PC-3 (cell line): ENCODE data around the gene PFAS. TPM values are rescaled to one million over a fixed set of nuclear protein-coding genes. Genes with fewer than 3 reads are reported as not detected.

Experiments used
- ATAC-seq: fragments of 200-7000 bp; cut with Tn5 transposase; 2 replicates; pipeline ENCODE4 v1.9.1; 2020; ENCODE audit warnings: mild to moderate bottlenecking, moderate library complexity
- BruUV-seq: library from RNA; stranded (reverse); fragments of 400-500 nt; replicated peaks from 2 replicates; lab custom pipeline; 2021; lab: Mats Ljungman, UMichigan
- CTCF ChIA-PET: fragments of 300-600 bp; sonication (Branson Sonifier 250); formaldehyde crosslinking; loops from one replicate; lab custom pipeline; 2022; ENCODE audit warnings: antibody characterized with exemption; lab: Charles Lee
- POLR2A ChIA-PET: fragments of 300-600 bp; sonication (Branson Sonifier 250); formaldehyde crosslinking; loops from one replicate; lab custom pipeline; 2022; ENCODE audit warnings: antibody characterized with exemption; ENCODE audit not compliant: unreplicated experiment; lab: Charles Lee
- DNase-seq: peaks from one replicate; pipeline ENCODE4 v3.0.0-alpha.2; 2015
- H2AFZ ChIP-seq: fragments of 300-600 bp; sonication (generic); 2 replicates; pipeline ENCODE4 v1.6.0; 2016; ENCODE audit warnings: antibody characterized with exemption, low read length
- H3F3A ChIP-seq: fragments of 300-600 bp; sonication (generic); one replicate; pipeline ENCODE4 v1.6.0; 2017; ENCODE audit warnings: antibody characterized with exemption, low read length, control low read depth, mild to moderate bottlenecking; ENCODE audit not compliant: unreplicated experiment
- H3K27ac ChIP-seq: fragments of 300-600 bp; sonication (generic); 2 replicates; pipeline ENCODE4 v1.5.1; 2016; ENCODE audit warnings: mild to moderate bottlenecking, low read length
- H3K27me3 ChIP-seq: fragments of 300-600 bp; sonication (generic); 2 replicates; pipeline ENCODE4 v1.6.1; 2016; ENCODE audit warnings: low read length, mixed read lengths
- H3K36me3 ChIP-seq: fragments of 300-600 bp; sonication (generic); 2 replicates; pipeline ENCODE4 v1.6.1; 2016; ENCODE audit warnings: low read depth, mixed run types, low read length, mixed read lengths
- H3K4me1 ChIP-seq: fragments of 300-600 bp; sonication (generic); 2 replicates; pipeline ENCODE4 v1.5.1; 2016; ENCODE audit warnings: low read length; ENCODE audit not compliant: insufficient read depth
- H3K4me2 ChIP-seq: fragments of 300-600 bp; sonication (generic); 2 replicates; pipeline ENCODE4 v1.6.0; 2016; ENCODE audit warnings: low read length
- H3K4me3 ChIP-seq: fragments of 300-600 bp; sonication (generic); 2 replicates; pipeline ENCODE4 v1.5.1; 2016; ENCODE audit warnings: mild to moderate bottlenecking, low read length, mixed read lengths
- H3K79me2 ChIP-seq: fragments of 300-600 bp; sonication (generic); 2 replicates; pipeline ENCODE4 v1.6.1; 2017; ENCODE audit warnings: low read length, mixed read lengths
- H3K9ac ChIP-seq: fragments of 300-600 bp; sonication (generic); 2 replicates; pipeline ENCODE4 v1.6.0; 2016; ENCODE audit warnings: mild to moderate bottlenecking, low read length
- H3K9me2 ChIP-seq: fragments of 300-600 bp; sonication (generic); replicated peaks from 2 replicates; pipeline ENCODE4 v1.6.1; 2016; ENCODE audit warnings: mixed run types, low read length, mixed read lengths
- H3K9me3 ChIP-seq: fragments of 300-600 bp; sonication (generic); 2 replicates; pipeline ENCODE4 v1.6.1; 2016; ENCODE audit warnings: low read length, mixed read lengths
- H4K20me1 ChIP-seq: fragments of 300-600 bp; sonication (generic); 2 replicates; pipeline ENCODE4 v1.6.1; 2016; ENCODE audit warnings: low read length, mixed read lengths
- EZH2 ChIP-seq: fragments of 300-600 bp; sonication (generic); IDR thresholded peaks from one replicate; pipeline ENCODE4 v1.6.1; 2017; ENCODE audit warnings: antibody characterized with exemption, mild to moderate bottlenecking, low read length; ENCODE audit not compliant: unreplicated experiment
- EZH2phosphoT487 ChIP-seq: fragments of 300-600 bp; sonication (generic); IDR thresholded peaks from 2 replicates; pipeline ENCODE4 v1.6.1; 2018; ENCODE audit warnings: mild to moderate bottlenecking, antibody characterized with exemption, low read length, borderline replicate concordance
- intact Hi-C: fragments of 100-400 bp; cut with micrococcal nuclease; formaldehyde crosslinking; loops from 2 replicates; pipeline ENCODE4 v1.9.0; 2023
- total RNA-seq: library from RNA; depleted of rRNA; stranded (reverse); fragments of >200 nt; gene quantifications from 2 replicates; pipeline ENCODE4 v1.2.3, GENCODE V29; 2014
- TF ChIP-seq, protein P1 (sequence below): fragments of 300-600 bp; sonication (generic); conservative IDR thresholded peaks from 2 replicates; pipeline ENCODE4 v1.5.1; 2017; ENCODE audit warnings: antibody characterized with exemption, low read depth, mild to moderate bottlenecking, low read length

The PFAS gene
- total RNA-seq, 1 experiment from 2014 or later, result 29.0 TPM

DNA sequence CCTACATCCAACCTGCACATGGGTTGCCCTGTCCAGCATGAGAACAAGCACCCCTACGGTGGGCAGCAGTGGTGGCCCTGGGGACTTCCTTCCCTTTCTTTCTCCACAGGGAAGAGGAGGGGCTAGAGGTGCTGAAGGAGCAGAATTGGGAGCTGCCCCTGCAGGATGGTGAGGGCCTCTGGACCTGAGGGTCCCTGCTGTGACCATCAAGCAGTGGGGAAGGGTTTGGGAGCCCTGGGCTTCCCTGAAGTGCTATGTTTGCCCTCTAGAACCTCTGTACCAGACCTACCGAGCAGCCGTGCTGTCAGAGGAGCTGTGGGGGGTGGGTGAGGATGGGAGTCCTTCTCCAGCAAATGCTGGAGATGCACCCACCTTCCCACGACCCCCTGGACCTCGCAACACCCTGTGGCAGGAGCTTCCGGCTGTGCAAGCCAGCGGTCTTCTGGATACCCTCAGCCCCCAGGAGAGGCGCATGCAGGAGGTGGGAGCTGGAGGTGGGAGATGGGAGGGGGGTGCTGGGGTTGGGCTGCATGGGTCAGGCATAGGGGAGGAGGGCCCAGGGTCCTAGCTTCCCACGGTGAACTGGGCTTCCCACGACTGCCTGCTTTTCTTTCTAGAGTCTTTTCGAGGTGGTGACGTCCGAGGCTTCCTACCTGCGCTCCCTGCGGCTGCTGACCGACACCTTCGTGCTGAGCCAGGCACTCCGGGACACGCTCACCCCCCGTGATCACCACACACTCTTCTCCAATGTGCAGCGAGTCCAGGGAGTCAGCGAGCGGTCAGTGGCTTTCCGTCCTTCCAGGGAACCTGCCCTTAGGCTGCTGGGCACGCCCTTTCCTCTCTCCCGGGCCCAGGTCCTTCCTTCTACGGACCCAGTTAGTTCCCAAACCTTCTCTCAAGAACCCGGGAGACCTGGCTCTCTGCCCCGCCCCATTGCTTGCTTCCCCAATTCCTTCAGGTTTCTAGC is 66.0 kb downstream of the PFAS start:
- TF ChIP-seq, protein P1, sequence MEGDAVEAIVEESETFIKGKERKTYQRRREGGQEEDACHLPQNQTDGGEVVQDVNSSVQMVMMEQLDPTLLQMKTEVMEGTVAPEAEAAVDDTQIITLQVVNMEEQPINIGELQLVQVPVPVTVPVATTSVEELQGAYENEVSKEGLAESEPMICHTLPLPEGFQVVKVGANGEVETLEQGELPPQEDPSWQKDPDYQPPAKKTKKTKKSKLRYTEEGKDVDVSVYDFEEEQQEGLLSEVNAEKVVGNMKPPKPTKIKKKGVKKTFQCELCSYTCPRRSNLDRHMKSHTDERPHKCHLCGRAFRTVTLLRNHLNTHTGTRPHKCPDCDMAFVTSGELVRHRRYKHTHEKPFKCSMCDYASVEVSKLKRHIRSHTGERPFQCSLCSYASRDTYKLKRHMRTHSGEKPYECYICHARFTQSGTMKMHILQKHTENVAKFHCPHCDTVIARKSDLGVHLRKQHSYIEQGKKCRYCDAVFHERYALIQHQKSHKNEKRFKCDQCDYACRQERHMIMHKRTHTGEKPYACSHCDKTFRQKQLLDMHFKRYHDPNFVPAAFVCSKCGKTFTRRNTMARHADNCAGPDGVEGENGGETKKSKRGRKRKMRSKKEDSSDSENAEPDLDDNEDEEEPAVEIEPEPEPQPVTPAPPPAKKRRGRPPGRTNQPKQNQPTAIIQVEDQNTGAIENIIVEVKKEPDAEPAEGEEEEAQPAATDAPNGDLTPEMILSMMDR, result no peak
- TF ChIP-seq EZH2phosphoT487 (no peak), EZH2 (no peak)
- no peak overlapping the region for H3K4me2 ChIP-seq
- no peaks in the 10 kb centered on the region for H4K20me1 ChIP-seq
- no peaks in the 10 kb centered on the region for H3K79me2 ChIP-seq
- ATAC-seq (no peak), DNase-seq (no peak)
- H3K27ac ChIP-seq, result no peak overlapping the region
- CTCF ChIA-PET, result no interaction called here
- H3K9ac ChIP-seq, result no peak overlapping the region
- H3K4me3 ChIP-seq, result no peak overlapping the region
- H3K9me2 ChIP-seq, result no peaks in the 10 kb centered on the region
- POLR2A ChIA-PET, result no interaction called here
- H3K4me1 ChIP-seq, result no peaks in the 10 kb centered on the region
- H3F3A ChIP-seq, result no peaks in the 10 kb centered on the region
- no TSS peak for BruUV-seq
- intact Hi-C loops, result no loop called here
- no peak overlapping the region for H2AFZ ChIP-seq
- no peaks in the 10 kb centered on the region for H3K9me3 ChIP-seq
- H3K27me3 ChIP-seq, result peaks cover 20% of the 10 kb centered on the region
- no peaks in the 10 kb centered on the region for H3K36me3 ChIP-seq

DNA sequence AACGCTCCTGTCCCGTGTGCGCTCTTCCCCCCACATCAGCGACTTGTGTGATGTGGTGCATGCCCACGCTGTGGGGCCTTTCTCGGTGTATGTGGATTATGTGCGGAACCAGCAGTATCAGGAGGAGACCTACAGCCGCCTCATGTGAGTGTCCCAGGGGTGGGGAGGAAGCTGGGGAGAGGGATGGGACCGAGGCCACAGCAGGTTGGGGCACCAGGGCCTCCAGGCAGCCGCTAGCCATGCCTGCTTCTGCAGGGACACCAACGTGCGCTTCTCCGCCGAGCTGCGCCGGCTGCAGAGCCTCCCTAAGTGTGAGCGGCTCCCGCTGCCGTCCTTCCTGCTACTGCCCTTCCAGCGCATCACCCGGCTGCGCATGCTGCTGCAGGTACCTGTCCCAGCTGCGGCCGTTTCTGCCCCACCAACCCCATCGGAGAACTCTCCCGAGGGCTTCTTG is 66.7 kb downstream of the PFAS start:
- DNase-seq (no peak), ATAC-seq (no peak)
- no peaks in the 10 kb centered on the region for H3K9me2 ChIP-seq
- intact Hi-C loops, result no loop called here
- ChIA-PET CTCF (no interaction called here), POLR2A (no interaction called here)
- TF ChIP-seq EZH2, result no peak
- TF ChIP-seq EZH2phosphoT487, result no peak
- TF ChIP-seq, protein P1, result no peak
- H3K9ac ChIP-seq, result no peak overlapping the region
- H3K4me3 ChIP-seq, result no peak overlapping the region
- H4K20me1 ChIP-seq, result no peaks in the 10 kb centered on the region
- H3K27me3 ChIP-seq, result peaks cover 20% of the 10 kb centered on the region
- H3K4me1 ChIP-seq, result no peaks in the 10 kb centered on the region
- H3F3A ChIP-seq, result no peaks in the 10 kb centered on the region
- H3K27ac ChIP-seq, result no peak overlapping the region
- no peaks in the 10 kb centered on the region for H3K36me3 ChIP-seq
- no peak overlapping the region for H2AFZ ChIP-seq
- no peaks in the 10 kb centered on the region for H3K79me2 ChIP-seq
- H3K4me2 ChIP-seq, result no peak overlapping the region
- no peaks in the 10 kb centered on the region for H3K9me3 ChIP-seq
- no TSS peak for BruUV-seq
